KOPT-K1 (cell line): Measurements from ENCODE around the gene ARID4A.

Source experiments
- H3K27ac ChIP-seq: fragments of 200-600 bp; sonication (generic); 2 replicates; pipeline ENCODE4 v1.5.1; 2016; ENCODE audit warnings: antibody characterized with exemption, mild to moderate bottlenecking, low read depth, low read length; ENCODE audit not compliant: poor library complexity, severe bottlenecking
- H3K36me3 ChIP-seq: fragments of 200-600 bp; sonication (generic); 2 replicates; pipeline ENCODE4 v1.5.1; 2017; ENCODE audit warnings: antibody characterized with exemption, mild to moderate bottlenecking, low read length, moderate library complexity; ENCODE audit not compliant: insufficient read depth
- H3K9me3 ChIP-seq: fragments of 200-600 bp; sonication (generic); 2 replicates; pipeline ENCODE4 v1.5.1; 2017; ENCODE audit warnings: antibody characterized with exemption, low read length, mild to moderate bottlenecking; ENCODE audit not compliant: insufficient read depth, poor library complexity, severe bottlenecking

ARID4A gene

DNA sequence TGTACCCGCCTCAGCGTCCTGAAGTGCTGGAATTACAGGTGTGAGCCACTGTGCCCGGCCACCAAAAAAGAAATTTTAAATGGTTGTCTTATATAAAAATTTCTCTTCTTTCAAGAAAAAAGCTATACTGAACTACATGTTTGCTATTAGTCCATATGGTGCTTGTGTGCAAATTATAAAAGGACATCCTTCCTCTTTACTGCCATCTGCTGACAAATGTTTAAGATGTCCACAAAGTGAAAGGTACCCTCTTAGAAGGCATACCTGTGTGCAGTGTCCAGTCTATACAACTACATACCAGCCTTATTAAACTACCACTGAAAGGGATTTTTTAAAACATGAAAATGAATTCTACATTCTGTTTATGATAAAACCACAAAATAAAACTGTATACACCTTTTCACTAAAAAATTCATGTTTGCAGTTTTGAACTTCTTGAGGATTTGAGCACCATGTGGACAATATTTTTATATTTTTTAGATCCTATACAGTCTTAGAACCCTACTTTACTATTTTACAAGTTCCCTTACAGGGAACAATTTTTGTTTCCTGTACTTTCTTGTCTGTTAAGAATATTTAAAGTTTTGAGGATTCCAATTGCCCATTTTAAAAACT, 64.5 kb downstream of the ARID4A start:
- Histone ChIP-seq H3K9me3 (no peaks in the 10 kb centered on the region), H3K36me3 (peaks cover 90% of the 10 kb centered on the region), H3K27ac (no peak overlapping the region)

DNA sequence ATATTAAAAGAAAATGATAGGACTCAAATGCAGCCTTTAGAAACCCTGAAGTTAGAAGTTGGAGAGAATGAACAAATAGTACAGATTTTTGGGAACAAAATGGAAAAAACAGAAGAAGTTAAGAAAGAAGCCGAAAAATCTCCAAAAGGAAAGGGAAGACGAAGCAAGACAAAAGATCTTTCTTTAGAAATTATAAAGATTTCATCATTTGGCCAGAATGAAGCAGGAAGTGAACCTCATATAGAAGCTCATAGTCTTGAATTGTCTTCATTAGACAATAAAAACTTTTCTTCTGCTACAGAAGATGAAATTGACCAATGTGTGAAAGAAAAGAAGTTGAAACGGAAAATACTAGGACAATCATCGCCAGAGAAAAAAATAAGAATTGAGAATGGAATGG, 66.0 kb downstream of the ARID4A start:
- Histone ChIP-seq H3K36me3 (peaks cover 93% of the 10 kb centered on the region), H3K27ac (no peak overlapping the region), H3K9me3 (no peaks in the 10 kb centered on the region)

DNA sequence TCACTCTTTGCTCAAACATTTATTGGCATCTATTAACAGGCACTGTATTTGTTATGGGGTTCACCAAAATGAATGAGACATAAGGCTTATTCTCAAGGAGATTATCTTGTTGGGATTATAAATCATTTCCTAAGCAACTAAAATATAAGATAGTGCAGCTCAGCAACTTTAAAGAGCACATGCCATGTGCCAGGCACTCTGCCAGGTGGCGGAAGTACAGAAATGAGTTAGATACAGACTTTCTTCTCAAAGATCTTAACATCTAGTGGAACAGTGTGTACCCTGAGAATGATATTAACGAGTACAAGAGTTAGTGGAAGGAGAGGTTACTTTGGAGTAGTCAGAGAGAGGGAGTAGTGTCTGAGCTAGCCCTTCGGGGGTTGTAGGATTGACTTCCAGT, 68.9 kb downstream of the ARID4A start:
- H3K9me3 ChIP-seq = no peaks in the 10 kb centered on the region
- H3K36me3 ChIP-seq = peaks cover 95% of the 10 kb centered on the region
- H3K27ac ChIP-seq = no peak overlapping the region

DNA sequence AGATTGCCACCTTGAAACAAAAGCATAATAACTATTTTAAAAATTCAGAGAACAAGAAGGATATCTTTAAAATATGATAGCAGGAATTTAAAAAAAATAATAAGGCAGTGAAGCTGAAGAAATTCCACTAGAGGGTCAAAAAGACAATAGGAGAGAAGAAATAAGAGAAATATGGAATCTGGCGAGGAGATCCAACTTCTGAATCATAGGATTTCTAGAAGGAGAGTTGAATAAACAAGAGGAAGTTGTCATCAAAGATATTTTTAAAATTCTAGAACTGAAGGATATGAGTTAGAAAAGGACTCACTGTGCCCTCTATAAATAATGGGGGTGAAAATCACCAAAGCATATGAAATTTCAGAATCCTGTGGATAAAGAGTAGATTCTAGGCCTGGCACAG, 70.6 kb downstream of the ARID4A start:
- H3K9me3 ChIP-seq = no peaks in the 10 kb centered on the region
- H3K27ac ChIP-seq = no peak overlapping the region
- peaks cover 93% of the 10 kb centered on the region for H3K36me3 ChIP-seq

DNA sequence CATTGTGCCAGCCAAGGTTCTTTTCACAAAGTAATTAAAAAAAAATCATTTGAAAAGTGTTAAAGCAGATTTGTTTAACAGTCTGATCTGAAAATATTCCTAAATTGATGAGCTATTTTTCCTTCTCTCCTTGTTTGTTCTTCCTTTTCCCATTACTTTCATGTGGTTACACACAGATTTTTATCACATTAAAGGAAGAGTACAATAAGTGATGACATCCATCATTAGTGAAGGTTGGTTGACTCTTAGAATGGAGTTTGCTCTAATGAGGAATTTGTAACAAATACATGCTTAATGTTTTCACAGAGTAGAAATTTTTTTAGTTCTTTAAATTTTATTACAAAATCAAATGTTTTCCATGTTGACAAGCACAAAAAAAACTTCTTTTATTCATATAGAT, 78.4 kb downstream of the ARID4A start:
- Histone ChIP-seq H3K27ac (no peak overlapping the region), H3K36me3 (peaks cover 55% of the 10 kb centered on the region), H3K9me3 (no peaks in the 10 kb centered on the region)

DNA sequence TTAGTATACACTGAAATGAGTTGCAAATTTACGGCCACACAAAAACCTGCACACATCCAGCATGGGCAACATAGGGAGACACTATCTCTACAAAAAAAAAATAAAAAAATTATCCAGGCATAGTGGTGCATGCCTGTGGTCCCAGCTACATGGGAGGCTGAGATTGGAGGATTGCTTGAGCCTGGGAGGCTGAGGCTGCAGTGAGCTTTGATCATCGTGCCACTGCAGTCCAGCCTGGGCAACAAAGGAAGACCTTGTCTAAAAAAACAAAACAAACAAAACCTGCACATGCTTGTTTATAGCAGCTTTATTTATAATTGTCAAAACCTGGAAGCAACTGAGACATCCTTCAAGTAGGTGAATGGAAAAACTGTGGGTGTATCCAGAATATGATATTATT, 92.5 kb downstream of the ARID4A start:
- H3K36me3 ChIP-seq = 0 out of 2 replicates have a peak, but pooled peaks cover 2% of the 10 kb centered on the region
- H3K27ac ChIP-seq = no peak overlapping the region
- H3K9me3 ChIP-seq = no peaks in the 10 kb centered on the region

DNA sequence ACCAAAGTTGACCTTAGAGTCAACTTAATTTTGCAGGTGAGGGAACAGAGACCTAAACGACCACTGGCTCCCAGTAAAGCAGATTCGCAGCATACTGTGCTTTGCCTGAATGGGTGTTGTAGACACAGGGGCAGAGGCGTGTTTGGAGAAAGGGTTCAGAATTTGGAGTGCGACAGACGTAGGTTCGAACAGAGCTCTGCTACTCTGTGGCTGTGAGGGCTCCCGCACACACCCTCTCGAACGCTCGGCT, 97.1 kb downstream of the ARID4A start:
- H3K36me3 ChIP-seq = peaks cover 10% of the 10 kb centered on the region; the same call in 1 of the 2 replicates
- H3K27ac ChIP-seq = no peak overlapping the region
- no peaks in the 10 kb centered on the region for H3K9me3 ChIP-seq

DNA sequence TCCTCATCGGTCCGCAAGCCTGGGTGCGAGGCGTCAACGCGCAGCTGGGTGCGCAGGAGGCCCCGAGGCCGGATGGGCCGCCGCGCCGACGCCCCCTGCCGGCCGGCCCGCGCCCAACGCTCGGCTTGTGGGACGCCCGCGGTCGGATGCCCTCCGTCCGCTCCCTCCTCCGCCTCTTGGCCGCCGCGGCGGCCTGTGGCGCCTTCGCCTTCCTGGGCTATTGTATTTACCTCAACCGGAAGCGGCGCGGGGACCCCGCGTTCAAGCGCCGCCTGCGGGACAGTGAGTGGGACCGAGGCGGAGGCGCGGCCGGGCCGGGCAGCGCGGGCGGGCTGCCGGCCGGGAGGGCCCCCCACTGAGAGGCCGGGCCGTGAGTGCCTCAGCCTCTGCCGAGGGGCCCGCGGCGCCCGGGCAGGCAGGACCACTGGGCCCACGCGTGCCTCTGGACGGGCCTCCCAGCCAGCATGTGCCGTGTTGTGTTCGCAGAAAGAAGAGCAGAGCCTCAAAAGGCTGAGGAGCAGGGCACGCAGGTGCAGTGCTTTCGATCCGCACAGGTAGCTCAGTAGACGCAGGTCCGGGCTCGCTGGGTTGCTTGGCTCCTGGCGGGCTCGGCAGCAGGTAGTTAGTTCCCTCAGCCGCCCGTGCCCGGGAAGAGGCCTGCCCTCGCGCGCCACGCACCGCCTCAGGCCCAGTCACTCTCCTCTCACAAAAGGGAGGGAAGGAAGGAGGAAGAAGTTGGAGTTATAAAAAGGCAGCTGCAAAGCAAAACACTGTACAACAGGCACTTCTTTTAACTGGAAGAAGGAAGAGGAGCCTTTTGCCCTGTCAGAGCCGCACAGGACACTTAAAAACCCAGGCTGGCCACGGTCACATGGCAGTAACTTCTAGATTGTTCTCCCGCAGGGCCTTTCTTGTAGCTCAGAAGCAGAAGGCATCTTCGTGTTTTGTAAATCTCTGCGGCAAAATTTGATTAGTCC, 97.7 kb downstream of the ARID4A start, which contains the start of gene TOMM20L:
TOMM20L (plus strand) TSS at position 119 of the 977 bp plus-strand sequence; CDS start at position 147, 28 bp downstream.
- Histone ChIP-seq H3K27ac (no peak within 1 kb of the TSS), H3K36me3 (peaks cover 10% of the 10 kb centered on the region; the same call in 1 of the 2 replicates), H3K9me3 (no peaks in the 10 kb centered on the region)

DNA sequence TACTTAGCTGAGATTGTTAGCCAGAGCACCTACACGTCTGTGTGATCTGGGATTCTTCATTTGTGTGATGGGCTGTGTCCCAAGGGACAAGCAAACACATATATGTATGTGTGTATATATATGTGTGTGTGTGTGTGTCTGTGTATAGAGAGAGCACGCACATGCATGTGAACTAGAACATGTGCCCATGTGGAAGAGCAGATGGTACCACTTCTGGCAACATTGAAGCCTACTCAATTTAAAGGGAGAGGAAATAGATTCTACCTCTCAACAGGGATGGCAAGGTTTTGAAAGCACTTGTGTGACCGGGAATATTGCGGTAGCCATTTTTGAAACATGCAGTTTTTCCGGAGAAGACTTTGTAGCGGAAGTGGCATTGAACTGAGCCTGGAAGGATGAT, 98.8 kb downstream of the ARID4A start:
- H3K36me3 ChIP-seq = peaks cover 10% of the 10 kb centered on the region; the same call in 1 of the 2 replicates
- no peaks in the 10 kb centered on the region for H3K9me3 ChIP-seq

DNA sequence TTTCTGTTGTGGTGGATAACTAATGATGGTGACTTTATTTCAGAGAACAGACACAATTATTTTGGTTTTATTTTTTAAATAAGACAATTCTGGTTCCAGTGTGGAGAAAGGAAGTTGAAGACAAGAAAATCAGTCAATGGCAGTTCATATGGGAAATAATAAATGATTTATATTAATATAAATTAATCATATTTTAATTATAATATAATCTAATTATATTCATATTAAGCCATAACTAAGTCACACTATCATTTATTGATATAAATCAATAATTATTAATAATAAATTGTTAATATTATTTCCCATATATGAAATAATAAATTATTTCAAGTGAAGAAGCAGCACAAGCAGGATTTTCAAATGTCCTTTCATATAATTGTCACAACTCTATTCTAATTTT, 100.1 kb downstream of the ARID4A start:
- no peak overlapping the region for H3K27ac ChIP-seq
- no peaks in the 10 kb centered on the region for H3K9me3 ChIP-seq
- H3K36me3 ChIP-seq = peaks cover 16% of the 10 kb centered on the region

More for the DNA sequence above, 98.8 kb downstream of the ARID4A start:
- no peak overlapping the region for H3K27ac ChIP-seq

DNA sequence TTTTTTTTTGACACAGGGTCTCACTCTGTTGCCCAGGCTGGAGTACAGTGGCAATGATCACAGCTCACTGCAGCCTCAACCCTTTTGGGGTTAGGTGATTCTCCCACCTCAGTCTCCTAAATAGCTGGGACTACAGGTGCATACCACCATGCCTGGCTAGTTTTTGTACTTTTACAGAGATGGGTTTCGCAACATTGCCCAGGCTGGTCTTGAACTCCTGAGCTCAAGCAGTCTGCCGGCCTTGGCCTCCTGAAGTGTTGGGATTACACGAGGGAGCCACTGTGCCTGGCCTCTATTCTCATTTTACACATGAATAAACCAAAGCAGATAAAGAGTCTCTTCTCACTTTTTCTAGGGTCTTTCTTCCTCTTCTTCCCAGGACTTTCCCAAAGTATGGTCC, 100.5 kb downstream of the ARID4A start:
- H3K9me3 ChIP-seq = no peaks in the 10 kb centered on the region
- no peak overlapping the region for H3K27ac ChIP-seq
- peaks cover 16% of the 10 kb centered on the region for H3K36me3 ChIP-seq

DNA sequence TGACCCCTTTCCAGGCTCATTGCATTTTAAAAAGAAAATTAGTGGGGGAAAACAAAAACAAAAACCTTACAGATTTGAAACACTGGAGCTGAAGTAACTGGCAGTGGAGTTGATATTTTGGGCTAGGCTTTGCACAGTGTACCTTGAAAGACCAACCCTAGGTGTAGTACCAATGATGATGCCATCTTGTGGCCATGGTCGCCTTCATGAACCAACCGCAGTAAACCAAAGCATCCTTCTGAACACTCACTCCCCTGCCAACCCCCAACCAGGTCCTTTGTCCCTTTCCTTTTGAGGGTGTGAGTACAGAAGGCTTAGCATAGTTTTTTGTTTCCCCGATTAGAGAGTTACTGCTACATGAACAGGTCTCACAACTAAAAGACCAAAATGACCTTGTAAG, 103.2 kb downstream of the ARID4A start:
- Histone ChIP-seq H3K36me3 (peaks cover 30% of the 10 kb centered on the region), H3K9me3 (no peaks in the 10 kb centered on the region), H3K27ac (no peak overlapping the region)

DNA sequence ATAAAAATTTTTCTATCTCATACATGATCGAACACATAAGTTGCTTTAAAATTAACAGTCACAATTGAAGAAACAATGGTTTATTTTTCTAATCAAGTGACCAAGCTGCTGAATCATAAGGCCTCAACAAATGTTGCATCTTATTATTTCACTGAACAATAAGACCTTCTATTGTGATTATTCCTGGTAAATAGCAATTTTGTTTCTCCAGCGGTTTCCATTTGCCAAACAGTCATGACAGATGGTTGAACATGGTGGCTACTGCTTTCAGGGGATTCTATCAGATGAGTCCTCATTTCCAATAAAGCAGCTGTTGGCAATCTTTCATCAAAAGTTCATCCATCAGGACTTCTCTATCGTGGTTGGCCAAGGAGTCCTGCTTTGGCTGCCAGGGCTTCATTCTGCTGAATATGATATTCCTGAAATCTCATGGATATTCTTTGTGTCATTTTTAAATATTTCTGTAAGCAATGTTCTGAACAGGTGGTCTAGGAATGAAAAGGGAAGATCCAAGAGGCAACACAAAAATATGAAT, 110.4 kb downstream of the ARID4A start:
- H3K36me3 ChIP-seq = peaks cover 82% of the 10 kb centered on the region
- no peak overlapping the region for H3K27ac ChIP-seq
- H3K9me3 ChIP-seq = no peaks in the 10 kb centered on the region

DNA sequence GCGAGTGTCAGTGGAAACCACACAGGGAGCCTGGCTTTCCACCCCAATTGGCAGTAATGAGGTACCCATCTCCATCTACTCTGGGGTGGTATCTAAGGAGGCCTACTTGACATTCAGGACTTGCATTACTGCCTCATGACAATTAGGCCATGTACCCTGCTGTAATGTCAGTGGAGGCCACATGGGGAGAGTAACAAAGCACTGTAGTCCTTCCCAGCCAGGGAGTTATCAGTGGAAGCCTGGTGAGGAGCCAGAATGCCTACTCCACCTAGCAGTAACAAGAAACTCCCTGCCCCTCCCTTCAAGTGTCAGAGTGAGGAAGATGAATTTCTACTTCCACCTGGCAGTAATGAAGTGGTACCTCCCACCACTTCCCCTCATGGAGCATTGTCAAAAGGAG, 116.5 kb downstream of the ARID4A start:
- Histone ChIP-seq H3K27ac (no peak overlapping the region), H3K9me3 (peaks cover 10% of the 10 kb centered on the region), H3K36me3 (peaks cover 98% of the 10 kb centered on the region)

DNA sequence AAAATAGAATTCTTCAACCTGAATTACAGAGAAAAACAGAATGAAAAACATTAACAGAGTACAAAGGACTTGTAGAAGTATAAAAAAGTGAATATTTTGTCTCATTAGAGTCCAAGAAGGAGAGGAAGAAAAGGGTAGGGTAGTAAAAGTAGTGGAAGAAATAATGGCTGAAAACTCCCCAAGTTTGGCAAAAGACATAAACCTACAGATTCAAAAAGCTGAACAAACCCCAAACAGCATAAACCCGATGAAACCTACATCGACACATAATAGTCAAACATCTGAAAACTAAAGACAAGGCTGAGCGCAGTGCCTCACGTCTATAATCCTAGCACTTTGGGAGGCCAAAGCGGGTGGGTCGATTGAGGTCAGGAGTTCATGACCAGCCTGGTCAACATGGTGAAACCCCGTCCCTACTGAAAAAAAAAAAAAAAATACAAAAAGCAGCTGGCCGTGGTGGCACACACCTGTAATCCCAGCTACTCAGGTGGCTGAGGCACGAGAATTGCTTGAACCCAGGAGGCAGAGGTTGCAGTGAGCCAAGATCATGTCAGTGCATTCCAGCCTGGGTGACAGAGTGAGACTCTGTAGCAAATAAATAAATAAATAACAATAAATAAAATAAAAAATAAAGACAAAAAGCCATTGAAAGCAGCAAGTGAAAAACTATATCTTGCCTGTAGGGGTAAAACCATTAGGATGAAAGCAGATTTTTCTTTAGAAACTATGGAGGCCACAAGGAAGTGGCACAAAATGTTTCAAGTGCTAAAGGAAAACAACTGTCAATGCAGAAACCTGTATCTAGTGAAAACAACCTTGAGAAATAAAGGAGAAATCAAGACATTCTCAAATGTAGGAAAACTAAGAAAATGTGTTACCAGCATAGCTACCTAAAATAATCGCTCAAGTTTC, 117.5 kb downstream of the ARID4A start:
- peaks cover 98% of the 10 kb centered on the region for H3K36me3 ChIP-seq
- no peak overlapping the region for H3K27ac ChIP-seq
- peaks cover 10% of the 10 kb centered on the region for H3K9me3 ChIP-seq
